CD4-positive, alpha-beta T cell treated with Interleukin-6 at 100 ng/mL for 8 hours (primary cell): ENCODE results near the gene DHRS4.
"Not testable (repeated sequence)": the region's sequence is repeated elsewhere in the genome, so short reads cannot be mapped to it uniquely, and the experiment has no call there.

Experiments
- DNase-seq: peaks from one replicate; pipeline ENCODE4 v3.0.0-alpha.2; 2020; ENCODE audit warnings: mixed read lengths, low spot score

Gene DHRS4

DNA sequence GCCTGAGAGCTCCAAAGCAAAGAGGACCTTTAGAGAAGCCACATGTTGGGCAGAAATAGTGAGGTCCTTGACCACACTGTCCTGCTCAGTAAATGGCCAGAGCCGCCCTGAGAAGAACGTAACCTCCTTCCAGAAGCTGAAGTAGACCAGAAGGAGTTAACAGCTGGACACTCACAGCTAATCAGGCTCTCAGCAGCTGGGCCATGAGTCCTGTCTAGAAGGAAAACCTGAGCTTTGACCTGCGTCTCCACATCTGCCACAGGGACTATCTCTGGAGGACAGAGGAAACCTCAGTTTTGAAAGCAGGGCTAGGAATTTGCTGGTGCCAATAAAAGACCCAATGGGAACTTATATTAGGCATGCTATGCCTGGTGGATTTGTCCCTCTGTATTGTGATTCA, 12.3 kb upstream of the DHRS4 start:
- DNase-seq: no peak

GRCh38 chr14:23941669-23942068, 11.9 kb upstream of the DHRS4 start:
- DNase-seq: no peak

GRCh38 chr14:23942587-23942986, 11.0 kb upstream of the DHRS4 start:
- DNase-seq: no peak

DNA sequence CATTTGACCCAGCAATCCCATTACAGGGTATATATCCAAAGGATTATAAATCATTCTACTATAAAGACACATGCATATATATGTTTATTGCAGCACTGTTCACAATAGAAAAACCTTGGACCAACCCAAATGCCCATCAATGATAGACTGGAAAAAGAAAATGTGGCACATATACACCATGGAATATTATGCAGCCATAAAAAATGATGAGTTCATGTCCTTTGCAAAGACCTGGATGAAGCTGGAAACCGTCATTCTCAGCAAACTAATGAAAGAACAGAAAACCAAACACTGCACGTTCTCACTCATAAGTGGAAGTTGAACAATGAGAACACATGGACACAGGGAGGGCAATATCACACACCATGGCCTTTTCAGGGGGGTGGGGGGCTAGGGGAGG, 4.5 kb upstream of the DHRS4 start:
- DNase-seq: not testable (repeated sequence)

- DNase-seq: no peak
These were observed 3.0 kb upstream of the DHRS4 start for GRCh38 chr14:23950411-23951135.

GRCh38 chr14:23951136-23951466, 2.5 kb upstream of the DHRS4 start:
- not testable (repeated sequence) for DNase-seq

- DNase-seq: no peak
These were observed 1.9 kb upstream of the DHRS4 start for GRCh38 chr14:23951590-23952201.

- not testable (repeated sequence) for DNase-seq
These were observed 480 bp upstream of the DHRS4 start for GRCh38 chr14:23953116-23953463.

- DNase-seq: not testable (repeated sequence)
These were observed 677 bp downstream of the DHRS4 start for GRCh38 chr14:23954279-23954614.

DNA sequence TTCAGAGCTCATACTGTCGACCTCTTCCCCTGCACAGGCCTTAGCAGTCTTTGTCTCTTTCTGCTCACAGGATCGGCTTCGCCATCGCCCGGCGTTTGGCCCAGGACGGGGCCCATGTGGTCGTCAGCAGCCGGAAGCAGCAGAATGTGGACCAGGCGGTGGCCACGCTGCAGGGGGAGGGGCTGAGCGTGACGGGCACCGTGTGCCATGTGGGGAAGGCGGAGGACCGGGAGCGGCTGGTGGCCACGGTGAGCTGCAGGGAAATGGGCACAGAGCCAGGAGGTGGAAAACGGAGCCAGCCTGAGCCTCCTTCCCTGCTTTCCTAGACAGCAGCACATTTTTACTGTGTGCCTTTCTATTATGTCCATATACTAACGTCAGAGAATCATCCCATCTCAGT, 1.4 kb downstream of the DHRS4 start:
- DNase-seq: not testable (repeated sequence)

DNA sequence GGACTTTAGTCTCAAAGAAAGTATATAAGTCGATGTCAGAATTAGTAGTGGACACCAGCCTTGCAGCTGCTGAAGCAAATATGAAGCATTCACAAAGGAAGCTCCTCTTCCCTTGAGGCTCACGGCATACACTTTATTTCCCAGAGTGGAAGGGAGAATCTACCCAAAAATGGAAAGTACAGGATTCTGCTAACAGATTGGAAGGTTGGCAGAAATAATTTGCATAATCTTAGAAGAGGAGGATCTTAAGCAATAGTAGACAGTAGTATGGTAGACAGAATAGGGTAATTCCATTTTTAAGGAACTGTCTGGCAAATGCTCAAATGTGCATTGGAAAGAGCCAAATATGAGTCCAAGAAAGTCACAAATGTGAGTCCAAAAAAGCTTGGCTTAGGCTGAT, 2.2 kb downstream of the DHRS4 start:
- DNase-seq: not testable (repeated sequence)

DNA sequence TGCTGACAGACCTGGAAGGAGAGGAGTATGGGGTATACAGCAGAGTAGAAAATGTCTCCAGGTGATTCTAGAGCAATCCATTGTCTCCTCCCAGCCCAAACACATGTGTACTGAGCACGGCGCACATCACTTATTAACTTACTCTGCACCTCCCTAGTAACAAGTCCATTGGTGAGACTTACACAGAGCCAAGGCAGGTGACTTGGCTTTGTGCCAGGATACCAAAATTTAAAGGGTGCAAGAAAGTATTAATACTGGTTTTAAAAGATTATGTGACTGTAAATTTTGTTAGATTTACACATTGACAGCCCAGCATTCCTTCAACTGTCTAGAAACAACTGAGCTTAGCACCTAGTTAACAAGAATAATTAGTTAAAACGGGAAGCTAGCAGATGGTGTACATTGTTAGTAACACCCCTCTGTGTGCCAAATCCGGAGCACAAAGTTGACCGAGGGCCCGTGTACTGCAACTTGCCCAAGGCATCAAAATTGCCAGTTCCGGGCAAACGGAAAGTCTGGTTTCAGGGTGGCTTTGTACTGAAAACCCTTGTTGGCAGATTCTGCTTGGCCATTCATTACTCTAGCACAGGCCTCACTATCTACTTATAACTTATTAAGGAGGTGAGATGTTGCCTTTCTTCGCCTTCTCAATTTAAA, 4.5 kb downstream of the DHRS4 start:
- not testable (repeated sequence) for DNase-seq

- DNase-seq: not testable (repeated sequence)
These were observed 7.3 kb downstream of the DHRS4 start for GRCh38 chr14:23960899-23961298.

DNA sequence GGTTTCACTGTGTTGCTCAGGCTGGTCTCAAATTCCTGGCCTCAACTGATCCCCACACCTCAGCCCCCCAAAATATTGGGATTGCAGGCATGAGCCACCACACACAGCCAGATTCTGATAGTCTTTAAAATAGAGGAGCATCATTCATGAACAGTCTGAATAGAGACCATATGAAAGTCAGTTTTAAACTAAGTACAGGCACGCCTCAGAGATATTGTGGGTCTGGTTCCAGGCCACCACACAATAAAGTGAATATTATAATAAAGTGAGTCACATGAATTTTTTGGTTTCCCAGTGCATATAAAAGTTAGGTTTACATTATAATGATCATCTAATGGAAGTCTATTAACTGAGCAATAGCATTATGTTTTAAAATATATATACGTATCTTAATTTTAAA, 8.1 kb downstream of the DHRS4 start:
- DNase-seq: not testable (repeated sequence)

- DNase-seq: not testable (repeated sequence)
These were observed 15.5 kb downstream of the DHRS4 start for GRCh38 chr14:23969130-23969480.

DNA sequence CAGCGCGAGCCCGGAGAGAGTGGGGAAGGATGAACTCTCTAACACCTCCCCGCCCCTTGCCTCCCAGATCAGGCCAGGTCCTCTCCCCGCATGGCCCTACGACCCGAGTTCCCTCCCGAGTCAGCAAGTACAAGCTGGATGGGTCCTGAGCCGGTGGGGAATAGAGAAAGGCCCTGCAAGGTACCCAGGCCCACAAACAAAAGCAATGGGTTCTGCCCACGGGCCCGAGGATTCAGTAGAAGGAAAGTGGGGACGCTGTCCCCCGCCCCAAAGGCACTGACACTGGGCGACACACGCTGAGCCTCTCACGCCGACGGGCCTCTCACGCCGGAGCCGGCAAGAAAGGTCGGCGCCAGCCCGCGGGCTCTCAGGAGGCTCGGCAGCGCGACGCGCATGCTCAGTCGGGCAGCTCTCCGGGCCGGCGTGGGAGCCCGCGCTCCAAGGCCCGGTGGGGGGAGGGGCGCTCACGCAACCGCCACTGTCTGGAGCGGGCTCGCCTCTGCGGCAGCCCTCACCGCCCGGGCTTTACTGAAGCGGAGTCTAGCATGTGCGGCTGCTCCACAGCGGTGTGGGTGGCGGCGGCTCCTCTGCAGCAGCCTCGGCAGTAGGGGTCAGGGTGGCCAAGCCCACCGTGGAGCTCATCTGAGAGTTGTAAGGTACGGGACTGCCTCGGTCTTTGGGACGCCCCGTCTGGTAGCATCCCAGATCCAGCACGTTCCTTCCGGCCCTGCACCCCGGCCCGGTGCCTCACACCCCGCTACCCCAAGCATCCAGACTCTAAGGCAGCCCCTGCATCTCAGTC, 16.1 kb downstream of the DHRS4 start:
- peak; percentile 18 for DNase-seq

DNA sequence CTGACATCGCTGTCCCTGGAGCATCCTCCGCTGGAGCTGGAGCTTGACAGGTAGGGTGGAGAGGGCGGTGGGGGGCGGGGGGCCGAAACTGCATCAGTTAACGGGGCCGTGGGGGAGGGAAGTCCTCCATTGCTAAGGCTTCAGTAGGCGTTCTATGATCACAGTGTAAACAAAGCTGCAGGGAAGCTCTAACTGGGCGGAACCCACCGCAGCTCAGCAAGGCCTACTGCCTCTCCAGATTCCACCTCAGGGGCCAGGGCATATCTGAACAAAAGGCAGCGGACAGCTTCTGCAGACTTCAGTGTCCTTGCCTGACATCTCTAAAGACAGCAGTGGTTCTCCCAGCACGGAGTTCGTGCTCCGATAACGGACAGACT, 16.7 kb downstream of the DHRS4 start:
- DNase-seq: not testable (repeated sequence)

DNA sequence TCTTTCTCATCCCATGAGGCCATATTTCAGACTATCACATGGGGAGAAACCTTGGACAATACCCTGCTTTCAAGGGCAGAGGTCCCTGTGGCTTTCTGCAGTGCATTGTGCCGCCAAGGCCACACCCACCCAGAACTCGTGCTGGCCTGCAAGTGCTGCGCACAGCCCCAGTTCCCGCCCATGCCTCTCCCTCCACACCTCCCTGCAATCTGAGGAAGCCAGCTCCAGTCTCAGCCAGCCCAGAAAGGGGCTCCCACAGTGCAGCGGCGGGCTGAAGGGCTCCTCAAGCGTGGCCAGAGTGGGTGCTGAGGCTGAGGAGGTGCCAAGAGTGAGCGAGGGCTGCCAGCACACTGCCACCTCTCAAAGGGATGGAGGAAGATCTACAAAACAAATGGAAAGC, 19.6 kb downstream of the DHRS4 start:
- not testable (repeated sequence) for DNase-seq

DNA sequence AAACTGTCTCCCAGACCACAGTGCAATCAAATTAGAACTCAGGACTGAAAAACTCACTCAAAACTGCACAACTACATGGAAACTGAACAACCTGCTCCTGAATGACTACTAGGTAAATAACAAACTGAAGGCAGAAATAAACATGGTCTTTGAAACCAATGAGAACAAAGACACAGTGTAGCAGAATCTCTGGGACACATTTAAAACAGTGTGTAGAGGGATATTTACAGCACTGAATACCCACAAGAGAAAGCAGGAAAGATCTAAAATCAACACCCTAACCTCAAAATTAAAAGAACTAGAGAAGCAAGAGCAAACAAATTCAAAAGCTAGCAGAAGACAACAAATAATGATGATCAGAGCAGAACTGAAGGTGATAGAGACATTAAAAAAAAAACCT, 20.5 kb downstream of the DHRS4 start:
- not testable (repeated sequence) for DNase-seq

DNA sequence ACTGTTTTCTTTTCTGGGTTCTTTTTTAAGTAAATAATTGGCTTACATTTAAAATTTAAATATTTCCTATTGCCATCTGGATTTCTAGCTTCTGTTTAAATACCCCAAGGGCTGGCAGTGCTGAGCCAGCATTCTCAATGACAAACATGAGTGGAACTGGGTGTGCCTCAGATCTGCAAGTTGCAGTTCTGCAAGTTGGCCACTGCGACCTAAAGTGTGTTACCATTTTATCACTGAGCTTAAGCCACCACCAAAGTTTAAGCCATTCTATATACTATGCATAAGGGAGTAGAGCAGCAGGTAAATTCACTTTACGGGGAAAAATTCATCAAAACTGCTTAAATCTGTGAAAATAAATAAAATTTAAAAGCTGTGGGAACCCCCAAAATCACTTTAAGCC, 23.6 kb downstream of the DHRS4 start:
- not testable (repeated sequence) for DNase-seq

- DNase-seq: not testable (repeated sequence)
These were observed 28.6 kb downstream of the DHRS4 start for GRCh38 chr14:23981951-23982813.
